Activated CD8-positive, alpha-beta T cell treated with anti-CD3 and anti-CD28 coated beads for 36 hours (primary cell): Measurements from ENCODE around the gene ATP5F1A. TPM values are rescaled to one million over a fixed set of nuclear protein-coding genes. Genes with fewer than 3 reads are reported as not detected.

ENCODE experiments used
- ATAC-seq: fragments of 200-7000 bp; cut with Tn5 transposase; one replicate; pipeline ENCODE4 v1.10.0; 2021; ENCODE audit warnings: mild to moderate bottlenecking, moderate library complexity
- CTCF ChIA-PET: fragments of 350-600 bp; sonication (Branson Sonifier 250); formaldehyde crosslinking; loops from one replicate; lab custom pipeline; 2021; ENCODE audit warnings: antibody characterized with exemption; lab: Charles Lee
- POLR2A ChIA-PET: fragments of 350-600 bp; sonication (Branson Sonifier 250); formaldehyde crosslinking; loops from one replicate; lab custom pipeline; 2021; ENCODE audit warnings: antibody characterized with exemption; lab: Charles Lee
- DNase-seq: peaks from one replicate; pipeline ENCODE4 v3.0.0-alpha.2; 2020
- H3K27ac Mint-ChIP-seq: one replicate; pipeline ENCODE4 v1.8.0; 2021; ENCODE audit warnings: mild to moderate bottlenecking, mixed read lengths
- H3K27me3 Mint-ChIP-seq: one replicate; pipeline ENCODE4 v1.8.0; 2021; ENCODE audit warnings: mixed read lengths
- H3K36me3 Mint-ChIP-seq: one replicate; pipeline ENCODE4 v1.8.0; 2021; ENCODE audit warnings: low read depth, mixed read lengths
- H3K4me1 Mint-ChIP-seq: one replicate; pipeline ENCODE4 v1.8.0; 2021; ENCODE audit warnings: low read depth, mixed read lengths
- H3K4me3 Mint-ChIP-seq: one replicate; pipeline ENCODE4 v1.8.0; 2021; ENCODE audit warnings: mild to moderate bottlenecking, moderate library complexity, mixed read lengths
- H3K9me3 Mint-ChIP-seq: one replicate; pipeline ENCODE4 v1.8.0; 2021; ENCODE audit warnings: mixed read lengths
- CTCF ChIP-seq: fragments of 200-600 bp; IDR thresholded peaks from one replicate; pipeline ENCODE4 v1.8.0; 2022; ENCODE audit warnings: antibody characterized with exemption, mild to moderate bottlenecking
- intact Hi-C: fragments of 100-400 bp; cut with micrococcal nuclease; formaldehyde crosslinking; loops from one replicate; pipeline ENCODE4 v1.10.0; 2022
- total RNA-seq, 2 experiments: library from RNA; stranded (reverse); gene quantifications; one replicate each; pipeline ENCODE4 v1.2.3, GENCODE V29; 2021

Gene ATP5F1A
- total RNA-seq, 2 experiments from 2014 or later = 476 to 489 TPM

DNA sequence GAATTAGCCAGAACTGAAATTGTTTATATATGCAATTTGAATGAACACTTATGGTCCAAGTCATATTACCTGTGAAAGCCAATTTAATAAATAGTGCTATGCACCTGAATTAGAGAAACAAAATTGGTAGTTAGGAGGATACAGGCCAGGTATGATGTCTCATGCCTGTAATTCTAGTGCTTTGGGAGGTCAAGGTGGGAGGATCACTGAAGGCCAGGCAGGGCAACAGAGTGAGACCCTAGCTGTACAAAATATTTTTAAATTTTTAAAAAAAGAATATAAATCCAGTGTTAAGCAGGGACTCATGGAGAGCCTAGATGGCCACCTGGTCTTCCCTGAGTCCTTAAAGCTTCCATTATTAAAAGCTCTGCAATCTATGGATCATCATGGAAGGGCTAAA is 18.8 kb downstream of the ATP5F1A start:
- Mint-ChIP-seq H3K9me3 (no peaks in the 10 kb centered on the region), H3K36me3 (peaks cover 30% of the 10 kb centered on the region), H3K4me3 (no peak overlapping the region), H3K27ac (no peak overlapping the region), H3K4me1 (peaks cover 6% of the 10 kb centered on the region), H3K27me3 (no peaks in the 10 kb centered on the region)
- intact Hi-C loops = loop anchor here (10.0 kb wide), 3 partner anchors 145 to 415 kb away; no protein-coding TSS in a partner anchor
- no peak for ATAC-seq
- TF ChIP-seq CTCF = no peak
- ChIA-PET CTCF (no interaction called here), POLR2A (interaction anchor here (0.7 to 1.2 kb wide), 4 partner anchors 9 to 27 kb away, joined by 3 to 5 read pairs (median 3); partner anchors contain the start of gene ATP5F1A)
- DNase-seq = no peak

DNA sequence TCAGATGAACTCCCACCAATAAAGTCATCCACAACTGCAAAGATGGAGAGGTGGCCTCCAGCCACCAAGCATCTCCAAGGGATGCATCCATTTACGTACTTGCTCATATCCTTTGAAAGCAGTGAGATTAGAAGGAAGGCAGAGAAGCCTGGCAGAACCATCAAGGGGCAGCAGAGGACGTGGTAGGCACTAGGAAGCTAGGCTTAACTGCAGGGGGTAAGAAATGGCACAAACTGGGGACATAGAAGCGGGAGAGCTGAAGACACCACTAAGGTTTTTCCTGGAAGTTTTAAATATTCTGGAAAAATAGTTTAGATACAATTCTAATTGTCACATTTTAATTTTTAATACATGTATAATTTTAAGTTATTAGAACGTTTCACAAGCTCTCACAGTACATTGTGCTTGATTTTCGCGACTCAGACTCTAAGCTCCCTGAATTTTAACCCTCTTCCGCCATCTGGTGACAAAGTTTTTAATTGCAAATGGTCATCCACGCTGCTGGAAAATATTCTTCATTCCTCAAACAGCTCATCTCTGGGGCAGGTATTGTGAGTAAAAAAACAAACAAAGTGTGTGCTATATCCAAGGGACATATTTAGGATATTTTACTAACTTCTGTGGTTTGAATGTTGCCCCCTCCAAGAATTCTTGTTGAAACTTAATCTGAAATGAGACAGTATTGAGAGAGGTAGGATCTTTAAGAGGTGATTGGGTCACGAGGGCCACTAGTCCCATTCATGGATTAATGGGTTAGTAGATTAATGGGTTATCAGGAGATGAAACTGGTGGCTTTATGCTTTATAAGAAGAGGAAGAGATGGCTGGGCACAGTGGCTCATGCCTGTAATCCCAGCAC is 24.4 kb downstream of the ATP5F1A start:
- peak; percentile 89 for TF ChIP-seq CTCF
- CTCF ChIA-PET = interaction anchor here (0.6 to 3.8 kb wide), 69 partner anchors 9 to 408 kb away, joined by 3 to 51 read pairs (median 5); partner anchors contain the start of genes SIGLEC15 and SLC14A1
- POLR2A ChIA-PET = interaction anchor here (0.6 to 2.2 kb wide), 11 partner anchors 9 to 403 kb away, joined by 3 to 7 read pairs (median 3); no protein-coding TSS in a partner anchor
- DNase-seq (peak; percentile 70), ATAC-seq (peak; percentile 65)
- Mint-ChIP-seq H3K27ac (peak overlapping the region; percentile 20), H3K36me3 (peaks cover 6% of the 10 kb centered on the region), H3K4me1 (peaks cover 39% of the 10 kb centered on the region), H3K4me3 (no peak overlapping the region), H3K9me3 (no peaks in the 10 kb centered on the region), H3K27me3 (no peaks in the 10 kb centered on the region)
- intact Hi-C loops = loop anchor here (2.0 to 10.0 kb wide), 5 partner anchors 99 to 409 kb away; no protein-coding TSS in a partner anchor

GRCh38 chr18:46072959-46073358 is 25.1 kb downstream of the ATP5F1A start:
- H3K4me3 Mint-ChIP-seq = peak overlapping the region; percentile 79
- no peak for TF ChIP-seq CTCF
- ATAC-seq (no peak), DNase-seq (no peak)
- H3K27me3 Mint-ChIP-seq = no peaks in the 10 kb centered on the region
- H3K9me3 Mint-ChIP-seq = no peaks in the 10 kb centered on the region
- H3K27ac Mint-ChIP-seq = peak overlapping the region; percentile 55
- H3K36me3 Mint-ChIP-seq = peaks cover 8% of the 10 kb centered on the region
- CTCF ChIA-PET = interaction anchor here (0.6 to 3.8 kb wide), 53 partner anchors 10 to 408 kb away, joined by 3 to 51 read pairs (median 6); partner anchors contain the start of genes SIGLEC15 and SLC14A1
- POLR2A ChIA-PET = interaction anchor here (0.6 to 2.2 kb wide), 11 partner anchors 10 to 344 kb away, joined by 3 to 7 read pairs (median 3); a partner anchor contains a TSS
- peaks cover 41% of the 10 kb centered on the region for H3K4me1 Mint-ChIP-seq
- intact Hi-C loops = loop anchor here (2.0 to 10.0 kb wide), 5 partner anchors 98 to 408 kb away; no protein-coding TSS in a partner anchor

DNA sequence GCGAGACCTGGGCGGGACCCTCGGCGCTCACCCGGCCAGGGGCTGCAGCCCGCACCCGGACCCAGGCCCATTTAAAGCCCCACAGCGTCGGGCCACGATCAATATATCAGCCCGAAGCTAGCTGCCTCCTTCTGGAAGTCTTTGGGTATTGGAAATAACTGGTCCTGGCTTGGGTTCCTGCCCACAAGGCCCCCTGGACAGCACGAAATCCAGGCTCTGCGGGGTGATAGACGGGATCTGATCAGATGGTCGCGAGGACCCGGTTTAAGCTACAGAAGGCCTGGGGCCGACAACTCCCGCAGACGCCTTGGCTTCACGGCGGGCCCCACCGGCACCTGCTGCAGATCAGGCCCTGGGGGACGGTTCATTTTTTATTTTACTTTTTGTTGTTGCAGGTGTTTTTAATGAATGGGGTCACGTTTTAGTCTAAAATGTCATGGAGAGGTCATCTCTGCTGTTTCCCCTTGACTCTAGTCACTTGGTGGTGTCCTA is 25.7 kb downstream of the ATP5F1A start:
- peaks cover 1% of the 10 kb centered on the region for H3K9me3 Mint-ChIP-seq
- H3K27ac Mint-ChIP-seq = peak overlapping the region; percentile 55
- ATAC-seq = no peak
- ChIA-PET CTCF (interaction anchor here (0.6 to 3.8 kb wide), 25 partner anchors 11 to 407 kb away, joined by 3 to 51 read pairs (median 8); partner anchors contain the start of gene SLC14A1), POLR2A (interaction anchor here (0.7 to 2.2 kb wide), 12 partner anchors 11 to 105 kb away, joined by 3 to 7 read pairs (median 3); a partner anchor contains a TSS)
- no peak for DNase-seq
- H3K4me1 Mint-ChIP-seq = peaks cover 41% of the 10 kb centered on the region
- H3K4me3 Mint-ChIP-seq = peak overlapping the region; percentile 79
- intact Hi-C loops = loop anchor here (2.0 to 10.0 kb wide), 5 partner anchors 98 to 408 kb away; no protein-coding TSS in a partner anchor
- no peaks in the 10 kb centered on the region for H3K27me3 Mint-ChIP-seq
- TF ChIP-seq CTCF = no peak
- H3K36me3 Mint-ChIP-seq = peaks cover 9% of the 10 kb centered on the region
